Measurements from ENCODE around the gene CORO7.

GRCh38 chr16:4412159-4412558 lies 4.2 kb downstream of the CORO7 start:
- TF ChIP-seq POLR2A (IDR thresholded peaks at IDR 0.05) (no peak), CTCF (IDR thresholded peaks at IDR 0.05 in 4 of 5, conservative IDR thresholded peaks at IDR 0.05 in 1 of 5) (no peak)
